ENCODE data around the gene CEP85L. TPM values are rescaled to one million over a fixed set of nuclear protein-coding genes. Genes with fewer than 3 reads are reported as not detected.

Gene CEP85L
- total RNA-seq, 1 experiment from 2014 or later = 5.8 TPM

DNA sequence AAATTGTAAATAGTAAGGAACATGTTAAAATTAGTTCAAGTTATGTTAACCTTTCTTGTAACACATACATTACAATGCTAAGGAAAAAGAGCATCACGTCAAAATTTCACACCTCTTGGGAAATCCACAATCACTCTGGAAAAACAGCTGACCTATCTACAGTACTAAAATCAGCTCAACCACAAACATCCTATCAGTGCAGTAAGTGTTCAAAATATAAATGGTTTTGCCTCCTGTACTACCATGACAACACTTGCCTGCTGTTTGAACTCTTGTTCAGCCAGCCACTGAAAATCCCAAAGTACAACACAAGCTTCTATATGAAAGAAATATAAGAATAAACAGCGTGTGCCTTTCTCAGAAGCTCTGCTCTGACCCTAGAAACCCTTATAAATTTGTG, 186.8 kb downstream of the CEP85L start:
- CTCF ChIA-PET = no interaction called here

DNA sequence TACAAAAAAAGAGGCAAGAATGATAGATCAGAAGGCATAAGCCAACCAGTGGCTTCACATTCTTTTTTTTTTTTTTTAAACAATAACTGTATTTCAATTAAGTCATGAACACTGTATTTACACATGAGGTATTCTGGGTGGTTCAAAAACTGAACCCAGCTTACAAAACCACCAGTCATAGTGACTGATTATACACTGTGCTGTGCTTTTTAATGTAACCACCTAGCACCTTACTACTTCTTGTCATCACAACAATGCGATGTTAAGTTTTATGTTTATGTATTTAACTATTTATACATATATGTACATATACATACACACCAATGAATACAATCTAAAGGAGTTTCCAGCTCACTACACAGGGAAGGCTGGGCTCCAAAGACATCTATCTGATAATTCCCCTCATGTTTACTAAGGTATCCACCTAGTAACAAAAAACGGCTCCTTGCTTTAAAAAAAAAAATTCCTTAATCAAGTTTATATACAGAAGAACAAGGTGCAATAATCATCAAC, 190.4 kb downstream of the CEP85L start:
- BruUV-seq (replicated peaks) = no TSS peak
- intact Hi-C loops (cut with micrococcal nuclease; ENCODE audit: unreplicated experiment) = no loop called here
- CTCF ChIA-PET = no interaction called here
- no peaks in the 10 kb centered on the region for H3K4me1 Mint-ChIP-seq (ENCODE audit: low read depth, unreplicated experiment)
- no peak for DNase-seq
- TF ChIP-seq, protein P1, sequence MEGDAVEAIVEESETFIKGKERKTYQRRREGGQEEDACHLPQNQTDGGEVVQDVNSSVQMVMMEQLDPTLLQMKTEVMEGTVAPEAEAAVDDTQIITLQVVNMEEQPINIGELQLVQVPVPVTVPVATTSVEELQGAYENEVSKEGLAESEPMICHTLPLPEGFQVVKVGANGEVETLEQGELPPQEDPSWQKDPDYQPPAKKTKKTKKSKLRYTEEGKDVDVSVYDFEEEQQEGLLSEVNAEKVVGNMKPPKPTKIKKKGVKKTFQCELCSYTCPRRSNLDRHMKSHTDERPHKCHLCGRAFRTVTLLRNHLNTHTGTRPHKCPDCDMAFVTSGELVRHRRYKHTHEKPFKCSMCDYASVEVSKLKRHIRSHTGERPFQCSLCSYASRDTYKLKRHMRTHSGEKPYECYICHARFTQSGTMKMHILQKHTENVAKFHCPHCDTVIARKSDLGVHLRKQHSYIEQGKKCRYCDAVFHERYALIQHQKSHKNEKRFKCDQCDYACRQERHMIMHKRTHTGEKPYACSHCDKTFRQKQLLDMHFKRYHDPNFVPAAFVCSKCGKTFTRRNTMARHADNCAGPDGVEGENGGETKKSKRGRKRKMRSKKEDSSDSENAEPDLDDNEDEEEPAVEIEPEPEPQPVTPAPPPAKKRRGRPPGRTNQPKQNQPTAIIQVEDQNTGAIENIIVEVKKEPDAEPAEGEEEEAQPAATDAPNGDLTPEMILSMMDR (IDR thresholded peaks at IDR 0.05; ENCODE audit: unreplicated experiment) = no peak
- no peaks in the 10 kb centered on the region for H3K27me3 Mint-ChIP-seq (ENCODE audit: unreplicated experiment)
- no peak overlapping the region for H3K27ac Mint-ChIP-seq (ENCODE audit: unreplicated experiment)
- H3K36me3 Mint-ChIP-seq (ENCODE audit: insufficient read depth, unreplicated experiment) = no peaks in the 10 kb centered on the region
- no peaks in the 10 kb centered on the region for H3K9me3 Mint-ChIP-seq (ENCODE audit: low read depth, unreplicated experiment)
- H3K4me3 Mint-ChIP-seq (ENCODE audit: low read depth, unreplicated experiment) = no peak overlapping the region

More for the DNA sequence above, 186.8 kb downstream of the CEP85L start:
- Mint-ChIP-seq H3K36me3 (ENCODE audit: insufficient read depth, unreplicated experiment) (no peaks in the 10 kb centered on the region), H3K27me3 (ENCODE audit: unreplicated experiment) (no peaks in the 10 kb centered on the region), H3K4me3 (ENCODE audit: low read depth, unreplicated experiment) (no peak overlapping the region), H3K27ac (ENCODE audit: unreplicated experiment) (no peak overlapping the region), H3K4me1 (ENCODE audit: low read depth, unreplicated experiment) (no peaks in the 10 kb centered on the region), H3K9me3 (ENCODE audit: low read depth, unreplicated experiment) (no peaks in the 10 kb centered on the region)
- TF ChIP-seq, protein P1 (IDR thresholded peaks at IDR 0.05; ENCODE audit: unreplicated experiment) = no peak
- BruUV-seq (replicated peaks) = no TSS peak
- intact Hi-C loops (cut with micrococcal nuclease; ENCODE audit: unreplicated experiment) = no loop called here
- no peak for DNase-seq

DNA sequence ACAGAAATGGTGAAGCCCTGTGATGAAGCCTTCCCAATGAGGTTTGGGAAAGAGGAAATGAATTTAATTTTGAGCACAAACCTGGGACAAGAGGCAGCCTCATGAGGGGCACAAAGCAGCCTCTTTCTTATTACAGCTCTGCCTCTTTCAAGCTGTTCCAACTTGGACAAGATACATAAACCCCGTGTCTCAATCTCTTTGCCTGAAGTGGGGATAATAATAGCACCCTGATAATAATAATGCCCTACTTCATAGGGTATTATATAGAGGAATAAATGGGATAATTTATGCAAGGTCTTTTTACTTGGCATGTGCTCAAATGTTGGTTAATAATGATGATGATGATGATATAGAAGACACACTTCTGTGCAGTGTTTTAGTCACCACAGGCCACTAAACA, 194.4 kb downstream of the CEP85L start:
- no peak for DNase-seq
- H3K4me3 Mint-ChIP-seq (ENCODE audit: low read depth, unreplicated experiment) = no peak overlapping the region

DNA sequence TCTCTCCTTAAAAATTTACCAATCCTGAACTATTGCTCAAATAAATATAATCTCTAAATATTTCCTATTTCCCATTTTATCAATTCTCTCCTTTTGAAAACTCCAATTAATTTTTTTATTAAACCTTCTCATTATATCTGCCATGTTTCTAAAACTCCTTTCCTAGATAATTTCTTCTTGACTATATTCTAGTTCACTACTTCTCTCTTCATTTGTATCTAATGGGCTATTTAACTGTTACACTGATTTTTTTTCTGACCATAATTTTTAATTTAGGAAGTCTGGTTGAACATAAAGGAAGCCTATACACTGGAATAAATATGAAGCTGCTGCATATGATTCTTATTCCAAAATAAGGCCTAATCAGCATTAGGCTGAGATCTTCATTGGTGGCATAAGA, 199.6 kb downstream of the CEP85L start:
- Mint-ChIP-seq H3K9me3 (ENCODE audit: low read depth, unreplicated experiment) (peaks cover 22% of the 10 kb centered on the region), H3K4me1 (ENCODE audit: low read depth, unreplicated experiment) (no peaks in the 10 kb centered on the region), H3K36me3 (ENCODE audit: insufficient read depth, unreplicated experiment) (no peaks in the 10 kb centered on the region), H3K27me3 (ENCODE audit: unreplicated experiment) (no peaks in the 10 kb centered on the region), H3K4me3 (ENCODE audit: low read depth, unreplicated experiment) (no peak overlapping the region), H3K27ac (ENCODE audit: unreplicated experiment) (no peak overlapping the region)
- TF ChIP-seq, protein P1 (IDR thresholded peaks at IDR 0.05; ENCODE audit: unreplicated experiment) = no peak
- intact Hi-C loops (cut with micrococcal nuclease; ENCODE audit: unreplicated experiment) = no loop called here
- no peak for DNase-seq
- BruUV-seq (replicated peaks) = no TSS peak
- CTCF ChIA-PET = no interaction called here

More for the DNA sequence above, 194.4 kb downstream of the CEP85L start:
- Mint-ChIP-seq H3K36me3 (ENCODE audit: insufficient read depth, unreplicated experiment) (no peaks in the 10 kb centered on the region), H3K27me3 (ENCODE audit: unreplicated experiment) (no peaks in the 10 kb centered on the region), H3K4me1 (ENCODE audit: low read depth, unreplicated experiment) (no peaks in the 10 kb centered on the region), H3K9me3 (ENCODE audit: low read depth, unreplicated experiment) (peaks cover 11% of the 10 kb centered on the region), H3K27ac (ENCODE audit: unreplicated experiment) (no peak overlapping the region)
- CTCF ChIA-PET = no interaction called here
- no TSS peak for BruUV-seq (replicated peaks)
- intact Hi-C loops (cut with micrococcal nuclease; ENCODE audit: unreplicated experiment) = no loop called here
- TF ChIP-seq, protein P1 (IDR thresholded peaks at IDR 0.05; ENCODE audit: unreplicated experiment) = no peak

All from Calu3 (cell line).